Activated CD8-positive, alpha-beta memory T cell treated with anti-CD3 and anti-CD28 coated beads for 24 hours (primary cell): ENCODE measurements around the gene ROPN1L.

Experiments used
- DNase-seq: peaks from one replicate; pipeline ENCODE4 v3.0.0-alpha.2; 2020

The ROPN1L gene

GRCh38 chr5:10459080-10460055, 17.7 kb downstream of the ROPN1L start:
- DNase-seq: no peak

- DNase-seq: no peak
These were observed 18.7 kb downstream of the ROPN1L start for GRCh38 chr5:10460252-10460906.

GRCh38 chr5:10461041-10461440, 19.4 kb downstream of the ROPN1L start:
- DNase-seq: no peak

- no peak for DNase-seq
These were observed 20.4 kb downstream of the ROPN1L start for GRCh38 chr5:10461904-10462555.

GRCh38 chr5:10463566-10463965, 21.9 kb downstream of the ROPN1L start:
- no peak for DNase-seq

- no peak for DNase-seq
These were observed 22.5 kb downstream of the ROPN1L start for GRCh38 chr5:10464173-10464572.

- DNase-seq: no peak
These were observed 24.0 kb downstream of the ROPN1L start for GRCh38 chr5:10465726-10466125.

- DNase-seq: no peak
These were observed 24.9 kb downstream of the ROPN1L start for GRCh38 chr5:10466446-10467073.

- no peak for DNase-seq
These were observed 25.9 kb downstream of the ROPN1L start for GRCh38 chr5:10467281-10468198.

GRCh38 chr5:10468256-10468655, 26.6 kb downstream of the ROPN1L start:
- DNase-seq: no peak

GRCh38 chr5:10469253-10470050, 27.8 kb downstream of the ROPN1L start:
- DNase-seq: no peak

- no peak for DNase-seq
These were observed 29.0 kb downstream of the ROPN1L start for GRCh38 chr5:10470669-10471068.

GRCh38 chr5:10471677-10472076, 30.0 kb downstream of the ROPN1L start:
- DNase-seq: no peak

- DNase-seq: no peak
These were observed 32.9 kb downstream of the ROPN1L start for GRCh38 chr5:10474521-10475075.

GRCh38 chr5:10475931-10476676, 34.4 kb downstream of the ROPN1L start:
- DNase-seq: no peak

- DNase-seq: no peak
These were observed 35.2 kb downstream of the ROPN1L start for GRCh38 chr5:10476878-10477277.

- no peak for DNase-seq
These were observed 36.3 kb downstream of the ROPN1L start for GRCh38 chr5:10477943-10478342.

- DNase-seq: no peak
These were observed 36.8 kb downstream of the ROPN1L start for GRCh38 chr5:10478436-10478835.

- DNase-seq: no peak
These were observed 37.6 kb downstream of the ROPN1L start for GRCh38 chr5:10479154-10479721.
